ENCODE data around the gene CDCP2.
A peak's percentile ranks its signal among the peaks of the same experiment; 100 is the strongest.

The CDCP2 gene

DNA sequence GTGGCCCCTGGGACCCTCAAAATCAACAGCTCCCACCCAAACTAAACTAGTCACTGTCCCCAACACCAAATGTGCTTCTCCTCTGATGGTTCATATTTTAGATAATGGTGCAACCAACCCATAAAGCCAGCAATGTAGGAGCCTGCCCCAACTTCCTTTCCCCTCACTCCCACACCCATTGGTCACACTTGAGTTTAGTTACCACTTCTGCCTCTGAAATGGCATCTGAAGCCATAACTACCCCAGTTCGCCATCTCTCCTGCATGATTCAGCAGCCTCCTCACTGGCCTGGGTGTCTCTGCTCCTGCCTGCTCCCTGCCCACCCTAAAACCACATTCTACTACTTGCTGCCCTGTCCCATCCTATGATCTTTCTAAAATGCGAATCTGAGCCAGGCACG, 3.4 kb upstream of the CDCP2 start:
- Histone ChIP-seq H3K4me3 (ENCODE audit: extremely low read depth, insufficient read depth, low read length, poor library complexity, severe bottlenecking) (no peak overlapping the region), H3K9me3 (ENCODE audit: control insufficient read depth, low read length) (no peaks in the 10 kb centered on the region), H3K4me1 (ENCODE audit: control insufficient read depth, insufficient read depth, low read length, poor library complexity, severe bottlenecking) (peaks cover 13% of the 10 kb centered on the region), H3K36me3 (ENCODE audit: control insufficient read depth, insufficient read depth, low read length) (no peaks in the 10 kb centered on the region), H3K27ac (ENCODE audit: low read depth, low read length, severe bottlenecking) (no peak overlapping the region)
- WGBS, 2 experiments (ENCODE audit: insufficient coverage in 2 of 2): 85 to 100% methylated on average over 1 to 2 of the region's 3 CpGs

GRCh38 chr1:54153535-54154439, 987 bp upstream of the CDCP2 start:
- Histone ChIP-seq H3K27ac (ENCODE audit: low read depth, low read length, severe bottlenecking) (peak overlapping the region; percentile 23), H3K4me1 (ENCODE audit: control insufficient read depth, insufficient read depth, low read length, poor library complexity, severe bottlenecking) (peaks cover 4% of the 10 kb centered on the region), H3K4me3 (ENCODE audit: extremely low read depth, insufficient read depth, low read length, poor library complexity, severe bottlenecking) (no peak overlapping the region), H3K9me3 (ENCODE audit: control insufficient read depth, low read length) (no peaks in the 10 kb centered on the region), H3K36me3 (ENCODE audit: control insufficient read depth, insufficient read depth, low read length) (no peaks in the 10 kb centered on the region)
- 80 to 81% methylated on average over 14 to 16 of the region's 19 CpGs for WGBS, 2 experiments (ENCODE audit: insufficient coverage in 2 of 2)

DNA sequence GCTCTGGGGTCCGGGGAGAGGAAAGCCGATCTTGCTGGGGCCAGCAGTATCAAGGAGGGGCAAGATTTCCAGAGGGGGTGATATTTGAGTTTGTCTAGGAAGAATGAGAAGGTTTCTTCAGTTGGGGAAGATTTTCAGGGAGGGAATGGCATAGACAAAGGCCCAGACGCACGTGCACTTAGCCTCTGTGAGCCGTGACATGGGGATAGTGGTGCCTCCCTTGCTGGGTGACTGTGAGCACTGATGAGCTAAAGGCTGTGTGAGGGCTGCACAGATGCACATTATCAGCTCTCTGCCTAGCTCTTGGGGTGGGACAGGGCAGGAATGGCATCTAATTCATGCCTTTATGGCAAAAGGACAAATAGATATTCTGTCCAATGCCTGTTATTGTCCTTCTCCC, 1.8 kb downstream of the CDCP2 start:
- H3K4me3 ChIP-seq (ENCODE audit: extremely low read depth, insufficient read depth, low read length, poor library complexity, severe bottlenecking): no peak overlapping the region
- H3K36me3 ChIP-seq (ENCODE audit: control insufficient read depth, insufficient read depth, low read length): no peaks in the 10 kb centered on the region
- H3K27ac ChIP-seq (ENCODE audit: low read depth, low read length, severe bottlenecking): no peak overlapping the region
- H3K4me1 ChIP-seq (ENCODE audit: control insufficient read depth, insufficient read depth, low read length, poor library complexity, severe bottlenecking): peaks cover 4% of the 10 kb centered on the region
- WGBS, 2 experiments (ENCODE audit: insufficient coverage in 2 of 2): 86 to 89% methylated on average over 5 of the region's 5 CpGs
- H3K9me3 ChIP-seq (ENCODE audit: control insufficient read depth, low read length): no peaks in the 10 kb centered on the region

- Histone ChIP-seq H3K4me3 (ENCODE audit: extremely low read depth, insufficient read depth, low read length, poor library complexity, severe bottlenecking) (no peak overlapping the region), H3K9me3 (ENCODE audit: control insufficient read depth, low read length) (no peaks in the 10 kb centered on the region), H3K27ac (ENCODE audit: low read depth, low read length, severe bottlenecking) (no peak overlapping the region), H3K4me1 (ENCODE audit: control insufficient read depth, insufficient read depth, low read length, poor library complexity, severe bottlenecking) (peaks cover 4% of the 10 kb centered on the region), H3K36me3 (ENCODE audit: control insufficient read depth, insufficient read depth, low read length) (no peaks in the 10 kb centered on the region)
- WGBS, 2 experiments (ENCODE audit: insufficient coverage in 2 of 2): 100% methylated on average over 1 to 2 of the region's 3 CpGs
These were observed 3.1 kb downstream of the CDCP2 start for GRCh38 chr1:54149734-54150133.

DNA sequence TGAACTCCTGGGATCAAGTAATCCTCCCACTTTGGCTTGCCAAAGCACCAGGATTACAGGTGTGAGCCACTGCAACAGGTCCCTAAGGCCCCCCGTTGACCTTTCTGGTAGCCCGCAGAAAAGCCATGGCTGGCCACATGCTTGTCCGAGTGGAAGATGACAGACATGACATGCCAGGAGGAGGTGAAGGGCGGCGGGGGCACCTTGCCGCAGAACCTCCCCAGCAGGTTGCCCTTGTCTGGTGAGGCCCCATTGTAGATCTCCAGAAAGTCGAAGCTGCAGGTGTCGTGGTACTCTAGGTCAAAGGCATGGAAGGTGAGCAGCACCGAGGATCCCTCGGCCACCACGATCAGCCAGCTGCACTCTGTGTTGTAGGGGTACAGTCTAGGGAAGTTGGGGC, 8.4 kb downstream of the CDCP2 start:
- no peaks in the 10 kb centered on the region for H3K4me1 ChIP-seq (ENCODE audit: control insufficient read depth, insufficient read depth, low read length, poor library complexity, severe bottlenecking)
- H3K27ac ChIP-seq (ENCODE audit: low read depth, low read length, severe bottlenecking): no peak overlapping the region
- WGBS, 2 experiments (ENCODE audit: insufficient coverage in 2 of 2): 92 to 95% methylated on average over 6 to 11 of the region's 11 CpGs

GRCh38 chr1:54142146-54142900, 10.5 kb downstream of the CDCP2 start:
- WGBS, 2 experiments (ENCODE audit: insufficient coverage in 2 of 2): 80 to 85% methylated on average over 7 to 9 of the region's 9 CpGs
- peaks cover 4% of the 10 kb centered on the region for H3K9me3 ChIP-seq (ENCODE audit: control insufficient read depth, low read length)
- no peak overlapping the region for H3K4me3 ChIP-seq (ENCODE audit: extremely low read depth, insufficient read depth, low read length, poor library complexity, severe bottlenecking)
- H3K27ac ChIP-seq (ENCODE audit: low read depth, low read length, severe bottlenecking): no peak overlapping the region
- no peaks in the 10 kb centered on the region for H3K36me3 ChIP-seq (ENCODE audit: control insufficient read depth, insufficient read depth, low read length)
- peaks cover 9% of the 10 kb centered on the region for H3K4me1 ChIP-seq (ENCODE audit: control insufficient read depth, insufficient read depth, low read length, poor library complexity, severe bottlenecking)

More for the DNA sequence above, 8.4 kb downstream of the CDCP2 start:
- H3K9me3 ChIP-seq (ENCODE audit: control insufficient read depth, low read length): peaks cover under 1% of the 10 kb centered on the region
- no peaks in the 10 kb centered on the region for H3K36me3 ChIP-seq (ENCODE audit: control insufficient read depth, insufficient read depth, low read length)
- no peak overlapping the region for H3K4me3 ChIP-seq (ENCODE audit: extremely low read depth, insufficient read depth, low read length, poor library complexity, severe bottlenecking)

GRCh38 chr1:54139711-54140110, 13.1 kb downstream of the CDCP2 start:
- Histone ChIP-seq H3K9me3 (ENCODE audit: control insufficient read depth, low read length) (peaks cover 4% of the 10 kb centered on the region), H3K27ac (ENCODE audit: low read depth, low read length, severe bottlenecking) (no peak overlapping the region), H3K36me3 (ENCODE audit: control insufficient read depth, insufficient read depth, low read length) (no peaks in the 10 kb centered on the region), H3K4me1 (ENCODE audit: control insufficient read depth, insufficient read depth, low read length, poor library complexity, severe bottlenecking) (peaks cover 30% of the 10 kb centered on the region), H3K4me3 (ENCODE audit: extremely low read depth, insufficient read depth, low read length, poor library complexity, severe bottlenecking) (no peak overlapping the region)
- WGBS, 2 experiments (ENCODE audit: insufficient coverage in 2 of 2): 98 to 100% methylated on average over 9 to 10 of the region's 12 CpGs

DNA sequence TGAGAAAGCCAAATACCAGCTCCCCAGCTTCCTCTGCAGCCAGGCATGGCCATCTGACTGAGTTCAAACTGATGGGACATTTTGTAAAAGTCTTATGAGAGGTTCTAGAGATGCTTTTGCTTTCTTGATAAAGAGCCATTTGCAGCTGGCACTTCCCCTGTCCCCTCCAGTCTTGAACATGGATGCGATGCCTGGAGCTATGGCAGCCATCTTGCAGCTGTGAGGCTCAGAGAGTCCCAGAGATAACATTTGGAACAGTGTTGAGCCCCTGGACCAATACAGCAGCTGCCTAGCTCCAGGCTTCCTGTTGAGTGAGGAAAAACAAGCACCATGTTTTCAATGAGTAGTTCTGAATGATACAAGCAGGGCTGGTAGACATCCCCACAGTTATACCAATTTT, 13.8 kb downstream of the CDCP2 start:
- Histone ChIP-seq H3K4me3 (ENCODE audit: extremely low read depth, insufficient read depth, low read length, poor library complexity, severe bottlenecking) (no peak overlapping the region), H3K9me3 (ENCODE audit: control insufficient read depth, low read length) (peaks cover 4% of the 10 kb centered on the region), H3K27ac (ENCODE audit: low read depth, low read length, severe bottlenecking) (no peak overlapping the region), H3K4me1 (ENCODE audit: control insufficient read depth, insufficient read depth, low read length, poor library complexity, severe bottlenecking) (peaks cover 30% of the 10 kb centered on the region), H3K36me3 (ENCODE audit: control insufficient read depth, insufficient read depth, low read length) (no peaks in the 10 kb centered on the region)
- 93 to 100% methylated on average over 1 of the region's 1 CpG for WGBS, 2 experiments (ENCODE audit: insufficient coverage in 2 of 2)

DNA sequence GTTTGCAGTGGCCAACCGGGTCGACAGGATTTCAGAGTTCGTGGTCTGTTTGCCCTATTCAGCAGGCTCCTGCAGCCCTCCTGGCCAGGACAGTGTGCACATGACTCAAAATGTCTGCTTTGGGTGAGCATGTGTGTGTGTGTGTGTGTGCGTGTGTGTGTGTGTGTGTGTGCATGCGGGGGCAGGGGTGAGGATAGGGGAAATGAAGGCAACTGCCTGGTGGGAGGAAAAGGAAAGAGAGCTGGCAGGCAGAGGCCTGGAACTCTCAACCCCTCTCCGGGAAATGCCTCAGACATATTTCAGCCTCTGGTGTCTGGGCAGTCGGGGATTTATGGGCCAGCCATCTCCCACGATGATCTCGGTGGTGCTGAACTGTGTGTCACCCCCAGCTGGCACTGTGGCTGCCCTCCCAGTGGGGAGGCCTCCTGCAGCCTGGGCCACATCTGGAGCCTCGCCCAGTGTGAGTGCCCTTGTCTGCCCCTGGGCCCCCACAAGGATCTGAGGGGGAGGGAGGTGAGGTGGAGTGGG, 15.2 kb downstream of the CDCP2 start:
- H3K36me3 ChIP-seq (ENCODE audit: control insufficient read depth, insufficient read depth, low read length): no peaks in the 10 kb centered on the region
- 61 to 64% methylated on average over 5 to 8 of the region's 10 CpGs for WGBS, 2 experiments (ENCODE audit: insufficient coverage in 2 of 2)
- peaks cover 4% of the 10 kb centered on the region for H3K9me3 ChIP-seq (ENCODE audit: control insufficient read depth, low read length)
- peaks cover 30% of the 10 kb centered on the region for H3K4me1 ChIP-seq (ENCODE audit: control insufficient read depth, insufficient read depth, low read length, poor library complexity, severe bottlenecking)
- peak overlapping the region; percentile 69 for H3K27ac ChIP-seq (ENCODE audit: low read depth, low read length, severe bottlenecking)
- no peak overlapping the region for H3K4me3 ChIP-seq (ENCODE audit: extremely low read depth, insufficient read depth, low read length, poor library complexity, severe bottlenecking)

DNA sequence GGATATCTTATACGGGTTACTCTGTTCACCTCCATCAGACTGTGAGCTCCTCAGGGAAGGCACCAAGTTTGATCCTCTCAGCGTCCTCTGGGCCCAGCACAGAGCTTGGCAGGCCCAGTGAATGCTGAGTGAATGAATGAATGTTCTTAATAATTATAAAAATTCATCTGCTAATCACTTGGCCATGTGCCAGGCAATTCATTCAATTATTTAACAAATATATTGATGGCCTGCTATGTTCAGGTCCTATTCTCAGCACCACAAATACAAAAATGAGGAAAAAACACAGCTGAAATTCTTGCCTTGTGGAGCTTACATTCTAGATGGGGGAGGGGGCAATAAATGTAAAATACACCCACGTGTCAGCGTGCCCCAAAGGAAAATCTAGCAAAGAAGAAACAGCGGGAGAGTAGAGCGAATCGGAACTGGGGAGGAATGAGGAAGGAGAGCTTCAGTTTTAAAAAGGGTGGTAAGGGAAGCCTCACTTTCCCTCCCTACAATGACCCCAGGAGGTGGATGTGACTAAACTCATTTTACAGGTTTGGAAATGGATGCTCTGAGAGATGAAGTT, 15.8 kb downstream of the CDCP2 start:
- Histone ChIP-seq H3K27ac (ENCODE audit: low read depth, low read length, severe bottlenecking) (peak overlapping the region; percentile 95), H3K9me3 (ENCODE audit: control insufficient read depth, low read length) (peaks cover 4% of the 10 kb centered on the region)
- 64 to 91% methylated on average over 4 to 6 of the region's 7 CpGs for WGBS, 2 experiments (ENCODE audit: insufficient coverage in 2 of 2)

More for the DNA sequence above, 15.8 kb downstream of the CDCP2 start:
- Histone ChIP-seq H3K4me1 (ENCODE audit: control insufficient read depth, insufficient read depth, low read length, poor library complexity, severe bottlenecking) (peaks cover 30% of the 10 kb centered on the region), H3K4me3 (ENCODE audit: extremely low read depth, insufficient read depth, low read length, poor library complexity, severe bottlenecking) (no peak overlapping the region), H3K36me3 (ENCODE audit: control insufficient read depth, insufficient read depth, low read length) (no peaks in the 10 kb centered on the region)
